HG03432 (cell line): ENCODE data around the gene TM4SF5.
A peak's percentile ranks its signal among the peaks of the same experiment; 100 is the strongest.

Experiments used
- ATAC-seq: cut with Tn5 transposase; IDR thresholded peaks from one replicate; pipeline ENCODE4 v1.9.1; 2021; ENCODE audit warnings: mild to moderate bottlenecking, moderate library complexity; ENCODE audit not compliant: unreplicated experiment

Gene TM4SF5

GRCh38 chr17:4823373-4824089 lies 51.8 kb downstream of the TM4SF5 start:
- ATAC-seq = no peak

GRCh38 chr17:4827399-4827798 lies 55.7 kb downstream of the TM4SF5 start:
- no peak for ATAC-seq

GRCh38 chr17:4832829-4833177 lies 61.1 kb downstream of the TM4SF5 start:
- peak; percentile 9 for ATAC-seq
